A549 (cell line): ENCODE data around the gene TSHZ2. TPM values are rescaled to one million over a fixed set of nuclear protein-coding genes. Genes with fewer than 3 reads are reported as not detected.

Experiments used
- ATAC-seq, 2 experiments: fragments of 200-7000 bp in 1 of 2; fragments of >200 bp in 1 of 2; cut with Nextera tagmentation in 1 of 2; cut with Tn5 transposase in 1 of 2; 3 replicates each; pipeline versions ENCODE4 v1.8.0 to v1.9.1; 2018 to 2020; ENCODE audit warnings: mild to moderate bottlenecking in 1 of 2, moderate library complexity in 1 of 2
- CTCF ChIA-PET: fragments of 300-600 bp; sonication (Branson Sonifier 250); formaldehyde crosslinking; extraction: SDS; loops from one replicate; lab custom pipeline; 2021; ENCODE audit warnings: antibody characterized with exemption, inconsistent platforms; lab: Yijun Ruan, JAX
- POLR2A ChIA-PET: fragments of 350-600 bp; formaldehyde crosslinking; extraction: SDS; loops from one replicate; lab custom pipeline; 2021; ENCODE audit warnings: antibody characterized with exemption, inconsistent platforms; lab: Yijun Ruan, JAX
- DNase-seq, 2 experiments: peaks; one replicate each; pipeline versions ENCODE4 v3.0.0 to v3.0.0-alpha.2; 2011 to 2016; ENCODE audit warnings: low read depth in 1 of 2, low spot score in 1 of 2
- FAIRE-seq: peaks from 2 replicates; lab custom pipeline; 2011; peaks lifted over from hg19 to GRCh38; lab: Jason Lieb, UNC
- H3K27ac ChIP-seq, 2 experiments: fragments of >200 bp; sonication (Bioruptor Twin); formaldehyde crosslinking; 3 replicates each; pipeline ENCODE4 v1.5.1; 2016 to 2017
- H3K4me1 ChIP-seq: fragments of >200 bp; sonication (Bioruptor Twin); formaldehyde crosslinking; 3 replicates; pipeline ENCODE4 v1.6.1; 2016
- H3K4me2 ChIP-seq: fragments of >200 bp; sonication (Bioruptor Twin); formaldehyde crosslinking; 3 replicates; pipeline ENCODE4 v1.6.1; 2016
- H3K4me3 ChIP-seq: fragments of >200 bp; sonication (Bioruptor Twin); formaldehyde crosslinking; 3 replicates; pipeline ENCODE4 v1.5.1; 2016
- H3K9me3 ChIP-seq: fragments of >200 bp; sonication (Bioruptor Twin); formaldehyde crosslinking; 3 replicates; pipeline ENCODE4 v1.6.1; 2016
- CEBPB ChIP-seq, 2 experiments: fragments of >200 bp in 1 of 2; sonication (Bioruptor Twin) in 1 of 2; formaldehyde crosslinking in 1 of 2; IDR thresholded peaks; 2 replicates each; pipeline ENCODE4 v1.6.1; 2012 to 2016
- CHD4 ChIP-seq: fragments of 200-600 bp; sonication (generic); IDR thresholded peaks from 2 replicates; pipeline ENCODE4 v1.6.1; 2016; ENCODE audit warnings: antibody characterized with exemption, mild to moderate bottlenecking, borderline replicate concordance
- EP300 ChIP-seq, 2 experiments: fragments of >200 bp; sonication (Bioruptor Twin); formaldehyde crosslinking; IDR thresholded peaks; 2 replicates in 1 of 2; 3 replicates in 1 of 2; pipeline ENCODE4 v1.6.1; 2016 to 2017
- FOSB ChIP-seq: fragments of 250-450 bp; sonication (Bioruptor Pico); IDR thresholded peaks from 2 replicates; pipeline ENCODE4 v1.5.0; 2020; ENCODE audit warnings: mild to moderate bottlenecking, moderate library complexity
- HOXA7 ChIP-seq: fragments of 250-450 bp; sonication (Bioruptor Pico); IDR thresholded peaks from 2 replicates; pipeline ENCODE4 v1.5.0; 2020; ENCODE audit warnings: mild to moderate bottlenecking, moderate library complexity
- HOXB13 ChIP-seq: fragments of 250-450 bp; sonication (Bioruptor Pico); IDR thresholded peaks from 2 replicates; pipeline ENCODE4 v1.5.0; 2020; ENCODE audit warnings: low read depth, mild to moderate bottlenecking, moderate library complexity
- HOXB5 ChIP-seq: fragments of 250-450 bp; sonication (Bioruptor Pico); IDR thresholded peaks from 2 replicates; pipeline ENCODE4 v1.5.0; 2020; ENCODE audit warnings: mild to moderate bottlenecking, moderate library complexity
- JUNB ChIP-seq: fragments of >200 bp; sonication (Bioruptor Twin); formaldehyde crosslinking; IDR thresholded peaks from 2 replicates; pipeline ENCODE4 v1.6.1; 2016
- MAFK ChIP-seq: fragments of 450-650 bp; IDR thresholded peaks from 2 replicates; pipeline ENCODE4 v1.6.1; 2014; ENCODE audit not compliant: partially characterized antibody
- MAZ ChIP-seq: fragments of 150-350 bp; IDR thresholded peaks from 2 replicates; pipeline ENCODE4 v1.6.1; 2014; ENCODE audit warnings: antibody characterized with exemption, low read depth, low read length, borderline replicate concordance
- NFE2L2 ChIP-seq: fragments of 150-350 bp; conservative IDR thresholded peaks from 2 replicates; pipeline ENCODE4 v1.6.1; 2014; ENCODE audit warnings: low read length
- NR3C1 ChIP-seq: fragments of >200 bp; sonication (Bioruptor Twin); formaldehyde crosslinking; IDR thresholded peaks from 3 replicates; pipeline ENCODE4 v1.6.1; 2017
- PHF8 ChIP-seq: fragments of 200-600 bp; sonication (generic); IDR thresholded peaks from 2 replicates; pipeline ENCODE4 v1.6.1; 2016; ENCODE audit warnings: low read depth, mild to moderate bottlenecking, antibody characterized with exemption, moderate library complexity, borderline replicate concordance
- RARB ChIP-seq: fragments of 250-450 bp; sonication (Bioruptor Pico); IDR thresholded peaks from 2 replicates; pipeline ENCODE4 v1.8.0; 2021; ENCODE audit warnings: mild to moderate bottlenecking, moderate library complexity
- RCOR1 ChIP-seq: fragments of 150-350 bp; IDR thresholded peaks from 2 replicates; pipeline ENCODE4 v1.6.1; 2014; ENCODE audit warnings: antibody characterized with exemption, low read length, low read depth
- SMC3 ChIP-seq: fragments of >200 bp; sonication (Bioruptor Twin); formaldehyde crosslinking; IDR thresholded peaks from 3 replicates; pipeline ENCODE4 v1.6.1; 2018; ENCODE audit warnings: inconsistent platforms
- ZC3H11A ChIP-seq: fragments of 450-650 bp; IDR thresholded peaks from 2 replicates; pipeline ENCODE4 v1.6.1; 2014; ENCODE audit warnings: antibody characterized with exemption, mild to moderate bottlenecking
- ZSCAN20 ChIP-seq: fragments of 250-450 bp; sonication (Bioruptor Pico); IDR thresholded peaks from 2 replicates; pipeline ENCODE4 v1.8.0; 2022; ENCODE audit warnings: mild to moderate bottlenecking, moderate library complexity
- WGBS: methylation state at CpG from one replicate; pipeline ENCODE4 v1.1.6; 2017; ENCODE audit errors: missing lambda C conversion rate; 5-methylcytosine and 5-hydroxymethylcytosine counted together
- polyA plus RNA-seq, 4 experiments: library from polyadenylated mRNA; depleted of rRNA in 3 of 4; stranded (reverse); fragments of >200 nt; fragmentation: RNase III in 1 of 4; extraction: RNeasy Plus Mini Kit Qiagen cat#74134 plus additional on column Dnase treatment in 1 of 4; gene quantifications; 2 replicates in 3 of 4; 3 replicates in 1 of 4; pipeline ENCODE4 v1.2.3, GENCODE V29; 2011 to 2017
- TF ChIP-seq, protein P1 (sequence below): IDR thresholded peaks from 2 replicates; pipeline ENCODE4 v1.6.1; 2012; ENCODE audit warnings: low read depth, borderline replicate concordance
- TF ChIP-seq, protein P2 (sequence below): fragments of 450-650 bp; IDR thresholded peaks from 2 replicates; pipeline ENCODE4 v1.6.1; 2014; ENCODE audit warnings: antibody characterized with exemption
- TF ChIP-seq, protein P3 (sequence below): IDR thresholded peaks from 2 replicates; pipeline ENCODE4 v1.6.1; 2012
- TF ChIP-seq, protein P4 (sequence below): fragments of >200 bp; sonication (Bioruptor Twin); formaldehyde crosslinking; IDR thresholded peaks from 3 replicates; pipeline ENCODE4 v1.5.1; 2016

TSHZ2 gene
- polyA plus RNA-seq, 2 of the 4 experiments (the other 2 are of a cell fraction): not detected

DNA sequence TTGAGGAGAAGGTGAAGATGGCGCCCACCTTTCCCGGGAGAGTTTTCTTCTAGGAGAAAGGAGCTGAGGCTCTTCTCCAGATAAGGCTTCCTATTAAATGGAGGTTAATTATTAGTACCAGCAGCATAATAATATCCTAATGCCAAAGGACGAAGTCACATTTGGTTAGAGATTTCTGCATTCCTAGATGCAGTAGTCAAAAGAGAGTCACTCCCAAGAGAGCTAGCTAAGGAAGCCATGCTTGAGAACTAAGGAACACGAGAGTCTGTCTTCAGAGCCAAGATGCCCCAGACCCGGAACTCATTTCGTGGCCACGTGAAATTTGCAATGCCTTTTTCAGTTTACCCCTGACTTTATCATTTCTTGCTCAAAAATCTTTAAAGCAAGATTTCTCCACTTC is 132.7 kb downstream of the TSHZ2 start:
- Histone ChIP-seq H3K4me3 (no peak overlapping the region), H3K4me1 (no peaks in the 10 kb centered on the region), H3K4me2 (no peak overlapping the region), H3K27ac (no peak overlapping the region), H3K9me3 (no peaks in the 10 kb centered on the region)
- CTCF ChIA-PET: no interaction called here
- DNase-seq (no peak), ATAC-seq (no peak), FAIRE-seq (no peak)
- 26% methylated on average over 7 of the region's 7 CpGs for WGBS
- POLR2A ChIA-PET: no interaction called here
- TF ChIP-seq ZC3H11A (no peak), NFE2L2 (no peak), EP300 (IDR thresholded peaks at IDR 0.05) (no peak), ZSCAN20 (CRISPR knock-in tag) (no peak)

DNA sequence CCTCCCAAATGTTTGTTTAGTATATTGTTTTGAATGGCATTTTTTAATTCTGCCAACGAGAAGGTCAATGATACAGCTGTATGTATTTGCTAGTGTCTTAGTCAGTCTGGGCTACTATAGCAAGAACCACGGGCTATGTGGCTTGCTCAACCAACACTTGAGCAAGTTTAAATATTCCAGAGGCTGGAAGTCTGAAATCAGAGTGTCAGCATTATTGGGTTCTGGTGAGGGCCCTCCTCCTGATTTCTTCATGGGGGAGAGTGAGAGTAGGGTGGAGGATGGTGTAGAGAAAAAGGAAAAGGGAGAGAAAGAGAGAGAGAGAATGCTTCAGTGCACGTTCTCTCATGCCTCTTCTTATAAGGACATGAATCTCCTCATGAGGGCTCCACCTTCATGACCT is 144.6 kb downstream of the TSHZ2 start:
- H3K27ac ChIP-seq: no peak overlapping the region
- WGBS: 0% methylated on average over 3 of the region's 3 CpGs
- ChIA-PET POLR2A (no interaction called here), CTCF (interaction anchor here (1.1 to 1.2 kb wide), 2 partner anchors 17 to 36 kb away, joined by 3 read pairs; no protein-coding TSS in a partner anchor)
- TF ChIP-seq JUNB: no peak
- TF ChIP-seq MAFK: peak; percentile 4
- H3K4me2 ChIP-seq: no peak overlapping the region
- no peaks in the 10 kb centered on the region for H3K4me1 ChIP-seq
- H3K9me3 ChIP-seq: no peaks in the 10 kb centered on the region
- no peak for DNase-seq
- H3K4me3 ChIP-seq: no peak overlapping the region
- ATAC-seq: no peak
- no peak for FAIRE-seq

DNA sequence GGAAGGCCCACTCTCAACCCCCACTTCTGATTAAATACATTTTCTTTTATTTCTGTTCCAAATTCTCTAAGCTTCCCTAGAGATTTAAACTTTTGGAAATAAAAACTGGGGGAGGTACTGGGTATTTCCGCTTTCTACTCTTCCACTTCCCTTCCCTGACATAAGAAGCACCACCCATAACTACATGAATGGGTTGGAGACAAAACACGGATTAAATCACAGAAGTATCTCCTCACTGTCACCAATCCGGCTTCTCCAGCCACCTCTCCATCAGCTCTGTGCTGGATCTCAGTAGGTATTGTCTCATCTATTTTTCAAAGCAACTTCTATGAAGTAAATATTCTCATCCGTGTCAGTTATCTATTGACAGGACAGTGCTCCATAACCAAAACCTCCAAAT is 150.7 kb downstream of the TSHZ2 start:
- CTCF ChIA-PET: interaction anchor here (1.3 kb wide), 1 partner anchor 23 kb away, joined by 3 read pairs; no protein-coding TSS in a partner anchor
- no peaks in the 10 kb centered on the region for H3K9me3 ChIP-seq
- TF ChIP-seq NR3C1: no peak
- DNase-seq (no peak), ATAC-seq (no peak), FAIRE-seq (no peak)
- no peak overlapping the region for H3K27ac ChIP-seq
- H3K4me3 ChIP-seq: no peak overlapping the region
- WGBS: 1% methylated on average over 4 of the region's 4 CpGs
- POLR2A ChIA-PET: no interaction called here
- no peaks in the 10 kb centered on the region for H3K4me1 ChIP-seq
- no peak overlapping the region for H3K4me2 ChIP-seq

DNA sequence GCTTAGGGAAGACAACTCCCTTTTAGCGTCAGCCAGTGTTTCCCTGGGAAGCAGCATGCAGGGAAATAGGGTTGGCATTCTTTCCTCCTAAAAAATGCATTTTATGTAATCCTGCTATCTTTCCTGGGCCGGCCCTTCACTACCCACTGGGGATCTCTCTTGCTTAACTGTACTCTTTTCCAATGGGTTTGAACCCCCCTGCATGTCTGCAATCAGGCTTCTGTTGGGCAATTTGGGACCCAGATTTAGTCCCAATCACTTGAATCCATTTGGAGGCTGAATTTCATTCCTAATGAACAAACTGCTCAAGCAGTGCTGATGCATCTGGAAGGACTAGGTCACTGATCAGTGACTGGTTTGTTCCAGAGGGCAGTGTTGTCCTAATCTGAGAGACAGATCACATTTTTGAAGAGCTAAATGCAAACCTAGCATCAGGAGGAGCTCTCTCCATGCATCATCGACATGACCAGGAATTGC is 152.0 kb downstream of the TSHZ2 start:
- FAIRE-seq: no peak
- WGBS: 23% methylated on average over 3 of the region's 3 CpGs
- ChIA-PET POLR2A (no interaction called here), CTCF (interaction anchor here (1.3 kb wide), 1 partner anchor 21 kb away, joined by 3 read pairs; no protein-coding TSS in a partner anchor)
- H3K4me3 ChIP-seq: no peak overlapping the region
- no peak for DNase-seq
- no peaks in the 10 kb centered on the region for H3K4me1 ChIP-seq
- H3K9me3 ChIP-seq: no peaks in the 10 kb centered on the region
- no peak for TF ChIP-seq HOXA7 (CRISPR knock-in tag)
- TF ChIP-seq PHF8: no peak
- no peak for TF ChIP-seq EP300 (IDR thresholded peaks at IDR 0.05)
- TF ChIP-seq RCOR1: no peak
- no peak for TF ChIP-seq HOXB5
- TF ChIP-seq CEBPB (IDR thresholded peaks at IDR 0.05): no peak
- no peak for TF ChIP-seq MAZ
- TF ChIP-seq CHD4: no peak
- TF ChIP-seq HOXB13: no peak
- no peak for TF ChIP-seq FOSB (CRISPR knock-in tag)
- TF ChIP-seq NR3C1: no peak
- TF ChIP-seq SMC3: no peak
- TF ChIP-seq, protein P1, sequence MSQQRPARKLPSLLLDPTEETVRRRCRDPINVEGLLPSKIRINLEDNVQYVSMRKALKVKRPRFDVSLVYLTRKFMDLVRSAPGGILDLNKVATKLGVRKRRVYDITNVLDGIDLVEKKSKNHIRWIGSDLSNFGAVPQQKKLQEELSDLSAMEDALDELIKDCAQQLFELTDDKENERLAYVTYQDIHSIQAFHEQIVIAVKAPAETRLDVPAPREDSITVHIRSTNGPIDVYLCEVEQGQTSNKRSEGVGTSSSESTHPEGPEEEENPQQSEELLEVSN: no peak
- no peak for TF ChIP-seq RARB
- TF ChIP-seq, protein P2, sequence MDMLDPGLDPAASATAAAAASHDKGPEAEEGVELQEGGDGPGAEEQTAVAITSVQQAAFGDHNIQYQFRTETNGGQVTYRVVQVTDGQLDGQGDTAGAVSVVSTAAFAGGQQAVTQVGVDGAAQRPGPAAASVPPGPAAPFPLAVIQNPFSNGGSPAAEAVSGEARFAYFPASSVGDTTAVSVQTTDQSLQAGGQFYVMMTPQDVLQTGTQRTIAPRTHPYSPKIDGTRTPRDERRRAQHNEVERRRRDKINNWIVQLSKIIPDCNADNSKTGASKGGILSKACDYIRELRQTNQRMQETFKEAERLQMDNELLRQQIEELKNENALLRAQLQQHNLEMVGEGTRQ: no peak
- no peak for TF ChIP-seq NFE2L2
- no peak for TF ChIP-seq ZC3H11A
- TF ChIP-seq, protein P3, sequence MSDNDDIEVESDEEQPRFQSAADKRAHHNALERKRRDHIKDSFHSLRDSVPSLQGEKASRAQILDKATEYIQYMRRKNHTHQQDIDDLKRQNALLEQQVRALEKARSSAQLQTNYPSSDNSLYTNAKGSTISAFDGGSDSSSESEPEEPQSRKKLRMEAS: no peak
- TF ChIP-seq, protein P4, sequence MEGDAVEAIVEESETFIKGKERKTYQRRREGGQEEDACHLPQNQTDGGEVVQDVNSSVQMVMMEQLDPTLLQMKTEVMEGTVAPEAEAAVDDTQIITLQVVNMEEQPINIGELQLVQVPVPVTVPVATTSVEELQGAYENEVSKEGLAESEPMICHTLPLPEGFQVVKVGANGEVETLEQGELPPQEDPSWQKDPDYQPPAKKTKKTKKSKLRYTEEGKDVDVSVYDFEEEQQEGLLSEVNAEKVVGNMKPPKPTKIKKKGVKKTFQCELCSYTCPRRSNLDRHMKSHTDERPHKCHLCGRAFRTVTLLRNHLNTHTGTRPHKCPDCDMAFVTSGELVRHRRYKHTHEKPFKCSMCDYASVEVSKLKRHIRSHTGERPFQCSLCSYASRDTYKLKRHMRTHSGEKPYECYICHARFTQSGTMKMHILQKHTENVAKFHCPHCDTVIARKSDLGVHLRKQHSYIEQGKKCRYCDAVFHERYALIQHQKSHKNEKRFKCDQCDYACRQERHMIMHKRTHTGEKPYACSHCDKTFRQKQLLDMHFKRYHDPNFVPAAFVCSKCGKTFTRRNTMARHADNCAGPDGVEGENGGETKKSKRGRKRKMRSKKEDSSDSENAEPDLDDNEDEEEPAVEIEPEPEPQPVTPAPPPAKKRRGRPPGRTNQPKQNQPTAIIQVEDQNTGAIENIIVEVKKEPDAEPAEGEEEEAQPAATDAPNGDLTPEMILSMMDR: no peak
- H3K27ac ChIP-seq: no peak overlapping the region
- ATAC-seq: no peak
- H3K4me2 ChIP-seq: no peak overlapping the region
